HUES48 (cell line): ENCODE data around the gene DIRAS1.

Experiments used
- H3K27ac ChIP-seq: one replicate; pipeline ENCODE4 v1.7.0; 2013; ENCODE audit warnings: low read depth, low read length, inconsistent platforms
- H3K27me3 ChIP-seq: 2 replicates; pipeline ENCODE4 v1.6.1; 2013; ENCODE audit warnings: mild to moderate bottlenecking, low read length; ENCODE audit not compliant: control insufficient read depth, insufficient read depth
- H3K36me3 ChIP-seq: 2 replicates; pipeline ENCODE4 v1.6.1; 2013; ENCODE audit warnings: low read length; ENCODE audit not compliant: control insufficient read depth, insufficient read depth
- H3K4me1 ChIP-seq: 2 replicates; pipeline ENCODE4 v1.6.1; 2013; ENCODE audit warnings: mild to moderate bottlenecking, low read length; ENCODE audit not compliant: control insufficient read depth, insufficient read depth
- H3K4me3 ChIP-seq: 2 replicates; pipeline ENCODE4 v1.5.1; 2013; ENCODE audit warnings: mild to moderate bottlenecking, low read depth, low read length
- H3K9ac ChIP-seq: 2 replicates; pipeline ENCODE4 v1.6.1; 2013; ENCODE audit warnings: mild to moderate bottlenecking, low read depth, low read length, moderate library complexity
- H3K9me3 ChIP-seq: 2 replicates; pipeline ENCODE4 v1.6.1; 2013; ENCODE audit warnings: low read length; ENCODE audit not compliant: control insufficient read depth, insufficient read depth

DIRAS1 gene

DNA sequence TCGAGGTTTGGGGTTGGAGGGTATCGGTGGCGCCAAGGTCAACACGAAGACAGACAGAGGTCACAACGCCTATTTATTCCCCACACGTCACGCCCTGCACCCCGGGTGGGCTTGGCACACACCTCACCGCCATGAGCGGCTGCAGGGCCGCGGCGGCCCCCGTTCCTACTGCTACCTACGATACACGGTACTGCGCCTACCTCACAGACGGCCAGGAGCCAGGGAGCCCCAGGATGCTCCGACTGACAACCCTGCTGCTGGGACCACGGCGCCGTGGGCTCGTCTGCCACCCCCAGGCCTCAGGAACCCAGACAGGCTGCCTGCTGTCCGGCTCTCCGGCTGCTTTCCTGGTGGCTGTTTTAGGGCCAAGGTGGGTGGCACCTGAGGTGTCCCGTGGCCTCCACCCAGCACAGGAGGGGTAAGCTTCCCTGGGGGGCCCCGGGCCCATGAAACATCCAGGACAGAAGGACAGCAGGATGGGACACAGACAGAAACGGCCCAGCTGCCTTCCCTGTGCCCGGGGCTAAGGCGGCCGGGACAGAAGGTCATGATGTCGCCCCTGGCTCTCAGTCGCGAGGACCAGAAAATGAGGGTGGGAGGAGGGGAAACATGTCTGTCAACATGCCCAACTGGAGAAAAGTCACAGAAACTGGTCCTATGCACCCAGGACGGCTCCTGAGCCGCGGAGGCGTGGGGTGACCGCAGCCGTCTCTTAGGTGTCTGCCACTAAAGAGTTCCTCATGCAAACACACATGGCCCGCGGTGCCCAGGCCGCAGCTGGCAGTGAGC is 33.7 kb upstream of the DIRAS1 start:
- Histone ChIP-seq H3K4me1 (no peaks in the 10 kb centered on the region), H3K9ac (no peak overlapping the region), H3K36me3 (peaks cover 67% of the 10 kb centered on the region), H3K9me3 (no peaks in the 10 kb centered on the region), H3K27ac (no peak overlapping the region), H3K27me3 (no peaks in the 10 kb centered on the region), H3K4me3 (no peak overlapping the region)

GRCh38 chr19:2751438-2751830 is 30.3 kb upstream of the DIRAS1 start:
- no peak overlapping the region for H3K4me3 ChIP-seq
- H3K27ac ChIP-seq = no peak overlapping the region
- H3K27me3 ChIP-seq = no peaks in the 10 kb centered on the region
- no peaks in the 10 kb centered on the region for H3K4me1 ChIP-seq
- peaks cover 36% of the 10 kb centered on the region for H3K36me3 ChIP-seq
- no peaks in the 10 kb centered on the region for H3K9me3 ChIP-seq
- no peak overlapping the region for H3K9ac ChIP-seq

- no peak overlapping the region for H3K27ac ChIP-seq
- no peaks in the 10 kb centered on the region for H3K27me3 ChIP-seq
- no peaks in the 10 kb centered on the region for H3K4me1 ChIP-seq
- H3K9me3 ChIP-seq = no peaks in the 10 kb centered on the region
- peaks cover 31% of the 10 kb centered on the region for H3K36me3 ChIP-seq
- no peak overlapping the region for H3K9ac ChIP-seq
- no peak overlapping the region for H3K4me3 ChIP-seq
Observed at GRCh38 chr19:2750808-2751437, 29.8 kb upstream of the DIRAS1 start.

- Histone ChIP-seq H3K9me3 (no peaks in the 10 kb centered on the region), H3K4me1 (no peaks in the 10 kb centered on the region), H3K9ac (no peak overlapping the region), H3K36me3 (no peaks in the 10 kb centered on the region), H3K27me3 (no peaks in the 10 kb centered on the region), H3K4me3 (no peak overlapping the region), H3K27ac (no peak overlapping the region)
Observed at GRCh38 chr19:2747349-2747748, 26.2 kb upstream of the DIRAS1 start.

- Histone ChIP-seq H3K9me3 (no peaks in the 10 kb centered on the region), H3K4me3 (no peak overlapping the region), H3K36me3 (no peaks in the 10 kb centered on the region), H3K9ac (no peak overlapping the region), H3K27ac (no peak overlapping the region), H3K4me1 (no peaks in the 10 kb centered on the region), H3K27me3 (no peaks in the 10 kb centered on the region)
Observed at GRCh38 chr19:2744113-2744512, 22.9 kb upstream of the DIRAS1 start.

DNA sequence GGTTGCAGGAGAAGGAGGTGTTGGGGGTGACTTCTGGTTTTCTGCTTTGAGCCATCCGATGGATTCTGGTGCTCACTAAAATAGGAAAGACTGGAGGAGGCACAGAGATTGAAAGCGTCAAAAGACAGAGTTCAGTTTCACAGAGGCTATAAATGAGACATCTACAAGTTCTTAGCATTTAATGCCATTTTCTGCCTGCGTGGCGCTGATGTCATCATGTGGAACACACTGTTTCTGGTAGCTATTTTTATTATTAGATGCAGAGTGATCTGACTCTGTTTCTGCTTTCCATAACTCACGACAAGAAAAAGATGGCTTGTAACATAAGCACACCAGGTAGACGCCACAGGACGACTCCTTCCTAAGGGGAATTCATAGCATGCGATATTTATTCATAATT is 21.9 kb upstream of the DIRAS1 start:
- Histone ChIP-seq H3K36me3 (no peaks in the 10 kb centered on the region), H3K4me1 (no peaks in the 10 kb centered on the region), H3K9ac (no peak overlapping the region), H3K27me3 (no peaks in the 10 kb centered on the region), H3K9me3 (no peaks in the 10 kb centered on the region), H3K4me3 (no peak overlapping the region), H3K27ac (no peak overlapping the region)

DNA sequence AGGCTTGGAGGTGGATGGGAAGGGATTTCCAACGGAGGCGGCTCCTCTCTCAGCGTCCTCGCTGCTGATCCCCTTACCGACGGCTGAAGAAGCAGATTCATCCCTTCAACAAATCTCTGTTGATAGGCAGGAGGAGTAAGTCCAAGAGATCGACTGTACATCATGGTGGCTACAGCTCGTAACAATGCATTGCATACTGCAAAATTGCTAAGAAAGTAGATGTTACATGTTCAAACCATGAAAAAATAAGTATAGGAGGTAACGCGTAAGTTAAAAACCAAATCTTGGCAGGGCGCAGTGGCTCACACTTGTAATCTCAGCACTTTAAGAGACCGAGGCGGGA is 19.1 kb upstream of the DIRAS1 start:
- H3K9me3 ChIP-seq = no peaks in the 10 kb centered on the region
- peaks cover 17% of the 10 kb centered on the region for H3K36me3 ChIP-seq
- no peak overlapping the region for H3K9ac ChIP-seq
- H3K27ac ChIP-seq = no peak overlapping the region
- no peak overlapping the region for H3K4me3 ChIP-seq
- H3K4me1 ChIP-seq = no peaks in the 10 kb centered on the region
- no peaks in the 10 kb centered on the region for H3K27me3 ChIP-seq

DNA sequence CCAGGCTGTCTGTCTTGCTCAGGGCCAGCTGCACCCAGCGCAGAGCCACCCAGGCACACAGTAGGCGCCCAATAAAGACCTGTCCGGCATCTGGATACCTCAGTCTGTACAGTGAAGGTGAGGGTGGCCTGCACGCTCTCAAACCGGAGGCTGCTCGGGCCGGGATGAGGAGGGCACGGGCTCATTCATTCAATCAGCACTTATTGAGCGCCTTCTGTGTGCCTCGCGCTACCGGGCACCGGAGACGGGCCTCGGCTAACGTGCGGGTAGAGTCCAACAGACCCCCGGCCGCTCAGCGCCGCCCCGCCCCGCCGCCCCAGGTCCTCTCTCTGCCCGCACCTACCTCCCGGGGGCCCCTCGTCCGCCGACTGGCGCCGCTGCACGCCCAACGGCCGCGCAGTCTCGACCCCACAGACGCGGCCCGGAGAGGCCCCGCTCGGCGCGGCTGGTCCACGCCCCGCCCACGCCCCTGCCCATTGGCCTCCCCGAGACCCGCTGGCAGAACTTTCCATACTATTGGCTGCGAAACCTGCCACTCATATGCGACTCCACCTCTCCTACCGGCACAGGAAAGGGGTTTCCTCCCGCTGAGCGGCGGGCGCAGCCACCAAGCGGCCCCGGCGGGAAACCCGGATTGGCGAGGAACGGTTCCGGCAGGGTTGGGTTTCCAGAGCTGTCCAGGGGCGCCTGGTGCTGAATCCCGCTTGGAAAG is 18.6 kb upstream of the DIRAS1 start, which contains the start of gene SLC39A3:
TSS of gene SLC39A3 (minus strand) at position 416 of the 712 bp plus-strand sequence. CDS start 2,760 bp downstream, outside the sequence.
- Histone ChIP-seq H3K36me3 (peaks cover 22% of the 10 kb centered on the region), H3K4me1 (no peaks in the 10 kb centered on the region), H3K27ac (no peak within 1 kb of the TSS), H3K9ac (0 out of 2 replicates have a peak within 1 kb of the TSS, but pooled peaks have one; percentile 5), H3K27me3 (no peaks in the 10 kb centered on the region), H3K4me3 (peak within 1 kb of the TSS; percentile 82), H3K9me3 (no peaks in the 10 kb centered on the region)

- peaks cover 35% of the 10 kb centered on the region for H3K36me3 ChIP-seq
- no peak overlapping the region for H3K27ac ChIP-seq
- H3K4me3 ChIP-seq = no peak overlapping the region
- H3K4me1 ChIP-seq = no peaks in the 10 kb centered on the region
- H3K27me3 ChIP-seq = no peaks in the 10 kb centered on the region
- H3K9me3 ChIP-seq = no peaks in the 10 kb centered on the region
- no peak overlapping the region for H3K9ac ChIP-seq
Observed at GRCh38 chr19:2736550-2737190, 15.5 kb upstream of the DIRAS1 start.

DNA sequence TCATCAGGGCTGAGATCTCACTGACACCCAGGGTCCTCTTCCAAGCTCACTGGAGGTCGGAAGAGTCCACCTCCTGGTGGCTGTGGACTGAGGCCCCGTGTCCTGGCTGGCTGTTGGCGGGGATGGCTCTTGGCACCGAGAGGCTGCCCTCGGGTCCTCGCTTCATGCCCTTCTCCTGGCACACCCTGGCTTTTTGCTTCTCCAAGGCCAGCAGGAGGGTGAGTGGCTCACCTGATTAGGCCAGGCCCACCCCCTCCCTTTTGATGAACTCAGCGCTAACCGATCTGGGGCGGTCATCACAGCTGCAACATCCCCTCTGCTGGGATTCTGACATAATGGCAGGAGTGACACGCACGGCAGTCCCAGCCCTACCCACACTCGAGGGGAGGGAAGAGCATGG is 14.2 kb upstream of the DIRAS1 start:
- Histone ChIP-seq H3K9ac (no peak overlapping the region), H3K9me3 (no peaks in the 10 kb centered on the region), H3K4me3 (no peak overlapping the region), H3K4me1 (no peaks in the 10 kb centered on the region), H3K27me3 (no peaks in the 10 kb centered on the region), H3K36me3 (peaks cover 35% of the 10 kb centered on the region), H3K27ac (no peak overlapping the region)
